Sigmoid colon (tissue), 7 donors: ENCODE results near the gene MAST2. TPM values are rescaled to one million over a fixed set of nuclear protein-coding genes. Genes with fewer than 3 reads are reported as not detected.
A peak's percentile ranks its signal among the peaks of the same experiment; 100 is the strongest.

Source experiments
- DNase-seq: peaks from one replicate; pipeline ENCODE4 v3.0.0-alpha.2; 2019
- H3K27ac ChIP-seq, 4 donors: fragments of 200-600 bp; sonication (generic); one replicate each; pipeline ENCODE4 v1.5.1; 2016 to 2019; ENCODE audit warnings: mild to moderate bottlenecking in 1 of 4
- H3K27me3 ChIP-seq, 3 donors: fragments of 200-600 bp; sonication (generic); one replicate each; pipeline ENCODE4 v1.5.1; 2019; ENCODE audit warnings: mild to moderate bottlenecking in 1 of 3
- H3K36me3 ChIP-seq, 4 donors: fragments of 200-600 bp; sonication (generic); one replicate each; pipeline ENCODE4 v1.5.1; 2016 to 2019
- H3K4me1 ChIP-seq, 4 donors: fragments of 200-600 bp; sonication (generic); one replicate each; pipeline ENCODE4 v1.5.1; 2017 to 2019
- H3K4me3 ChIP-seq, 4 donors: fragments of 200-600 bp; sonication (generic); one replicate each; pipeline ENCODE4 v1.5.1; 2017 to 2019; ENCODE audit warnings: mild to moderate bottlenecking in 2 of 4, moderate library complexity in 1 of 4
- H3K9me3 ChIP-seq, 4 donors: fragments of 200-600 bp in 3 of 4; sonication (generic) in 3 of 4; one replicate each; pipeline versions ENCODE4 v1.5.1 to v1.6.1; 2013 to 2019
- EP300 ChIP-seq, 4 donors: sonication (generic); formaldehyde crosslinking; IDR thresholded peaks; one replicate each; pipeline ENCODE4 v1.6.1; 2017; ENCODE audit warnings: antibody characterized with exemption in 4 of 4
- POLR2A ChIP-seq, 2 donors: fragments of 450-650 bp; IDR thresholded peaks; one replicate each; pipeline ENCODE4 v1.6.1; 2016; ENCODE audit warnings: antibody characterized with exemption in 2 of 2, mild to moderate bottlenecking in 2 of 2, moderate library complexity in 2 of 2
- POLR2AphosphoS5 ChIP-seq, 4 donors: sonication (generic); formaldehyde crosslinking; IDR thresholded peaks; one replicate each; pipeline ENCODE4 v1.6.1; 2017; ENCODE audit warnings: antibody characterized with exemption in 4 of 4
- WGBS, 2 donors: extraction: QIAGEN DNeasy Blood & Tissue Kit; methylation state at CpG; one replicate each; pipeline ENCODE4 v1.1.7; 2013; 5-methylcytosine and 5-hydroxymethylcytosine counted together
- intact Hi-C: fragments of 100-400 bp; cut with DNase I; formaldehyde crosslinking; loops from one replicate; pipeline ENCODE4 v1.15.1; 2023
- polyA plus RNA-seq, 3 donors: library from polyadenylated mRNA; stranded (reverse); fragments of 200-250 nt; gene quantifications; one replicate each; pipeline ENCODE4 v1.2.3, GENCODE V29; 2013
- total RNA-seq, 4 donors: library from RNA; depleted of rRNA; stranded (reverse); fragments of >200 nt; gene quantifications; one replicate each; pipeline ENCODE4 v1.1.0, GENCODE V29; 2016
- TF ChIP-seq, protein P1 (sequence below), 4 experiments: fragments of 450-650 bp in 3 of 4; fragments of 200-600 bp in 1 of 4; IDR thresholded peaks; one replicate each; pipeline ENCODE4 v1.5.1; 2016 to 2019; ENCODE audit warnings: antibody characterized with exemption in 4 of 4, mild to moderate bottlenecking in 3 of 4, moderate library complexity in 2 of 4
- donor health status: healthy with polysubstance abuse.
- donor health status: Bipolar disorder and iron deficiency.
- donor health status: healthy.

Gene MAST2
- total and polyA plus RNA-seq, 7 donors = 19.3 to 54.0 (median 32.0) TPM

DNA sequence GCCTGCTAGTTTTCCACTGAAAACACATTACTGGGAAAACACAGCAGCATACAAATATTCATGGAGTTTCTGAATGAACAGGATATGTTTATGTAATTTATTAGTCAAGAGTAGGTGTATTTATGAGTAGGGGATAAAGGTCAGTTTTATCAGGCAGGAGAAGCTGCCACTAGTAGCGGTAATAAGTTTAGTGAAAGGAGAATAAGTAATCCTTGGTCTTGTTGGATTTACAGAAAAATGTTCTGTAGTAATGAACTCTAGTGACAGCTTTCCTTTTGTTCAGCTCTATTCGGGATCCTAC, 1.2 kb downstream of the MAST2 start:
- Histone ChIP-seq H3K27ac (peak overlapping the region in 2 of 4 donors; percentile 78 to 92), H3K4me1 (peaks cover 0 to 29% (median 20%) of the 10 kb centered on the region in 4 donors), H3K27me3 (no peaks in the 10 kb centered on the region), H3K9me3 (no peaks in the 10 kb centered on the region), H3K36me3 (peaks cover 0 to 9% (median 0%) of the 10 kb centered on the region in 4 donors), H3K4me3 (peak overlapping the region in 3 of 4 donors; percentile 57 to 60 (median 58))
- no peak for TF ChIP-seq POLR2AphosphoS5 (IDR thresholded peaks at IDR 0.05)
- TF ChIP-seq, protein P1, sequence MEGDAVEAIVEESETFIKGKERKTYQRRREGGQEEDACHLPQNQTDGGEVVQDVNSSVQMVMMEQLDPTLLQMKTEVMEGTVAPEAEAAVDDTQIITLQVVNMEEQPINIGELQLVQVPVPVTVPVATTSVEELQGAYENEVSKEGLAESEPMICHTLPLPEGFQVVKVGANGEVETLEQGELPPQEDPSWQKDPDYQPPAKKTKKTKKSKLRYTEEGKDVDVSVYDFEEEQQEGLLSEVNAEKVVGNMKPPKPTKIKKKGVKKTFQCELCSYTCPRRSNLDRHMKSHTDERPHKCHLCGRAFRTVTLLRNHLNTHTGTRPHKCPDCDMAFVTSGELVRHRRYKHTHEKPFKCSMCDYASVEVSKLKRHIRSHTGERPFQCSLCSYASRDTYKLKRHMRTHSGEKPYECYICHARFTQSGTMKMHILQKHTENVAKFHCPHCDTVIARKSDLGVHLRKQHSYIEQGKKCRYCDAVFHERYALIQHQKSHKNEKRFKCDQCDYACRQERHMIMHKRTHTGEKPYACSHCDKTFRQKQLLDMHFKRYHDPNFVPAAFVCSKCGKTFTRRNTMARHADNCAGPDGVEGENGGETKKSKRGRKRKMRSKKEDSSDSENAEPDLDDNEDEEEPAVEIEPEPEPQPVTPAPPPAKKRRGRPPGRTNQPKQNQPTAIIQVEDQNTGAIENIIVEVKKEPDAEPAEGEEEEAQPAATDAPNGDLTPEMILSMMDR (IDR thresholded peaks at IDR 0.05) = no peak
- no peak for TF ChIP-seq POLR2A (IDR thresholded peaks at IDR 0.05)
- TF ChIP-seq EP300 (IDR thresholded peaks at IDR 0.05) = no peak
- no peak for DNase-seq
- WGBS, 2 donors = 15 to 63% methylated on average over 2 of the region's 2 CpGs
- intact Hi-C loops = loop anchor here (2.0 to 5.0 kb wide), 3 partner anchors 54 to 467 kb away; partner anchors contain the start of gene IPP

- Histone ChIP-seq H3K4me3 (no peak overlapping the region), H3K27me3 (no peaks in the 10 kb centered on the region), H3K36me3 (peaks cover 0 to 9% (median 0%) of the 10 kb centered on the region in 4 donors), H3K27ac (no peak overlapping the region), H3K9me3 (no peaks in the 10 kb centered on the region), H3K4me1 (peaks cover 0 to 29% (median 20%) of the 10 kb centered on the region in 4 donors)
- DNase-seq = no peak
- WGBS, 2 donors = 98% methylated on average over 4 of the region's 4 CpGs
- intact Hi-C loops = no loop called here
- TF ChIP-seq, protein P1 (IDR thresholded peaks at IDR 0.05) = no peak
- TF ChIP-seq POLR2A (IDR thresholded peaks at IDR 0.05) (no peak), EP300 (IDR thresholded peaks at IDR 0.05) (no peak), POLR2AphosphoS5 (IDR thresholded peaks at IDR 0.05) (no peak)
Observed at GRCh38 chr1:45806129-45806528, 2.7 kb downstream of the MAST2 start.

DNA sequence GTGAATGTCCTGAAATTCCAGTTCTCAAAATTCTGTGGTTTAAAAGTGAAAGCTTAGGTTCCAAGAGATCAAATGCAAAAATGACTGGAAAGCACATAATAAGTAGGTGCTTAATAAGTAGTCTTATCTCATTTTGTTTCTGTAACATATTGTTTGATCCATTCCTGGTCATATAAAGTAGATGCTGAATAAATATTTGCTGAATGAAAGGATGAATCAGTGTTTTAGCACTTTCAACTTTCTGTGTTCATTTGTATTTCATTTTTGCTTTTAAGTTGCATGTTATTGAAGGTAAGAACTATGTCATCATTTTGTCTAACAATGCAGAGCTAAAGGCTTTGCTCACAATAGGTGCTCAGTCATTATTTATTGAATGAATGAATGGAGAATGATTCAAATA, 6.3 kb downstream of the MAST2 start:
- intact Hi-C loops = no loop called here
- H3K27me3 ChIP-seq = no peaks in the 10 kb centered on the region
- no peaks in the 10 kb centered on the region for H3K9me3 ChIP-seq
- H3K4me1 ChIP-seq = peaks cover 0 to 8% (median 5%) of the 10 kb centered on the region in 4 donors
- TF ChIP-seq POLR2A (IDR thresholded peaks at IDR 0.05) = no peak
- no peak for TF ChIP-seq POLR2AphosphoS5 (IDR thresholded peaks at IDR 0.05)
- TF ChIP-seq EP300 (IDR thresholded peaks at IDR 0.05) = no peak
- TF ChIP-seq, protein P1 (IDR thresholded peaks at IDR 0.05) = no peak
- H3K27ac ChIP-seq = no peak overlapping the region
- H3K4me3 ChIP-seq = no peak overlapping the region
- H3K36me3 ChIP-seq = peaks cover 0 to 24% (median 2%) of the 10 kb centered on the region in 4 donors
- no peak for DNase-seq

DNA sequence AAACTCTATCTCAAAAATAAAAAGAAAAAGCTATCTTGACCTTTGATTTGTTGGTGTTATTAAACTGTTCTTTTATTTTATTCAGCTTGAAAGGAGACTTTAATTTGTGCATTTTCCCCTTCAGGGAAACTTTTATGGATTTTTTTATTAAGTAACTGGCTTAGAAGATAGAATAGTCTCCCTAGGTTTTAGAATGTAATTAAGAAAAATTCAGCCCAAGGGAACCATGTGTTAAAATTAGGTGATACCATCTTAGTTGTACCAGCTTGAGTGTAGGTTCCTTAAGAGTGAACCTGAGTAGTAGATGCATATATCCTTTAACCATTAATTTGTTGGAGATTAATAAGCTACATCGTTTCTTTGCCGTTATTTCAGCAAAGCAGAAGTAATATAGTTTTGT, 11.4 kb downstream of the MAST2 start:
- no peak overlapping the region for H3K4me3 ChIP-seq
- H3K27ac ChIP-seq = no peak overlapping the region
- WGBS, 2 donors = 97 to 99% methylated on average over 2 of the region's 2 CpGs
- intact Hi-C loops = no loop called here
- no peaks in the 10 kb centered on the region for H3K27me3 ChIP-seq
- no peak for TF ChIP-seq POLR2A (IDR thresholded peaks at IDR 0.05)
- TF ChIP-seq, protein P1 (IDR thresholded peaks at IDR 0.05) = no peak
- TF ChIP-seq EP300 (IDR thresholded peaks at IDR 0.05) = no peak
- TF ChIP-seq POLR2AphosphoS5 (IDR thresholded peaks at IDR 0.05) = no peak
- H3K4me1 ChIP-seq = no peaks in the 10 kb centered on the region
- peaks cover 0 to 16% (median 2%) of the 10 kb centered on the region in 4 donors for H3K36me3 ChIP-seq
- no peaks in the 10 kb centered on the region for H3K9me3 ChIP-seq
- no peak for DNase-seq
